ENCODE measurements around the gene CYP1A2.

GRCh38 chr15:74763416-74763815 lies 14.8 kb downstream of the CYP1A2 start:
- TF ChIP-seq CTCF (IDR thresholded peaks at IDR 0.05) (no peak), EZH2 (IDR thresholded peaks at IDR 0.05; ENCODE audit: borderline replicate concordance, insufficient read depth, low read depth, low read length, poor library complexity, severe bottlenecking) (no peak)
